ENCODE data around the gene TGFB1I1. TPM values are rescaled to one million over a fixed set of nuclear protein-coding genes. Genes with fewer than 3 reads are reported as not detected.

Gene TGFB1I1
- total RNA-seq, 1 experiment from 2014 or later = 9.3 TPM

DNA sequence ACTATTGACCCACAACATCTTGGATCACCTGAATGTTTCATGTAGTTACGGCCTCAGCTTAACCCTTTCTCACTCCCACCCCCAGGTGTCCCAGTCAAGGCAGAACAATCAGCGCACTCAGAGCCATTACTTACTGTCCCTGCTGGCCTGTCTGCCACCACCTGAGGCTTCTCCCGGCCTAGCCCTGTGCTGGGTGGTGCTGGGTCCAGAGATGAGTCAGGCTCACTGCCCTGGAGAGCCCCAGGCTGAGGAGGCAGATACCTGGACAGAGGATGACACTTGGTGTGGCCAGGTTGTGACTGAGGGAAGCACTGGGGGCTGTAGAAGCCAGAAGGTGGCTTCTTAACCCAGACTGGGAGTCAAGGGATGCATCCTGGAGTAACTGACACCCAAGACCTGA is 7.0 kb downstream of the TGFB1I1 start:
- no TSS peak for BruUV-seq (replicated peaks)
- H3K27me3 ChIP-seq (replicated peaks; ENCODE audit: control insufficient read depth, insufficient read depth, low read length) = no peaks in the 10 kb centered on the region
- peaks cover 6% of the 10 kb centered on the region for H3K4me1 ChIP-seq
- Mint-ChIP-seq H3K4me1 (ENCODE audit: low read depth, unreplicated experiment) (peaks cover 6% of the 10 kb centered on the region), H3K27ac (ENCODE audit: unreplicated experiment) (no peak overlapping the region), H3K36me3 (ENCODE audit: insufficient read depth, unreplicated experiment) (peaks cover 16% of the 10 kb centered on the region), H3K4me3 (ENCODE audit: unreplicated experiment) (no peak overlapping the region), H3K9me3 (ENCODE audit: unreplicated experiment) (no peaks in the 10 kb centered on the region), H3K27me3 (ENCODE audit: insufficient read depth, unreplicated experiment) (no peaks in the 10 kb centered on the region)
- ChIA-PET CTCF (interaction anchor here (3.6 kb wide), 1 partner anchor 20 kb away, joined by 33 read pairs; the partner anchor contains the start of gene ARMC5), POLR2A (no interaction called here)
- intact Hi-C loops (cut with micrococcal nuclease; ENCODE audit: unreplicated experiment) = no loop called here
- TF ChIP-seq, protein P1, sequence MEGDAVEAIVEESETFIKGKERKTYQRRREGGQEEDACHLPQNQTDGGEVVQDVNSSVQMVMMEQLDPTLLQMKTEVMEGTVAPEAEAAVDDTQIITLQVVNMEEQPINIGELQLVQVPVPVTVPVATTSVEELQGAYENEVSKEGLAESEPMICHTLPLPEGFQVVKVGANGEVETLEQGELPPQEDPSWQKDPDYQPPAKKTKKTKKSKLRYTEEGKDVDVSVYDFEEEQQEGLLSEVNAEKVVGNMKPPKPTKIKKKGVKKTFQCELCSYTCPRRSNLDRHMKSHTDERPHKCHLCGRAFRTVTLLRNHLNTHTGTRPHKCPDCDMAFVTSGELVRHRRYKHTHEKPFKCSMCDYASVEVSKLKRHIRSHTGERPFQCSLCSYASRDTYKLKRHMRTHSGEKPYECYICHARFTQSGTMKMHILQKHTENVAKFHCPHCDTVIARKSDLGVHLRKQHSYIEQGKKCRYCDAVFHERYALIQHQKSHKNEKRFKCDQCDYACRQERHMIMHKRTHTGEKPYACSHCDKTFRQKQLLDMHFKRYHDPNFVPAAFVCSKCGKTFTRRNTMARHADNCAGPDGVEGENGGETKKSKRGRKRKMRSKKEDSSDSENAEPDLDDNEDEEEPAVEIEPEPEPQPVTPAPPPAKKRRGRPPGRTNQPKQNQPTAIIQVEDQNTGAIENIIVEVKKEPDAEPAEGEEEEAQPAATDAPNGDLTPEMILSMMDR (IDR thresholded peaks at IDR 0.05; ENCODE audit: insufficient read depth in 1 of 2, low read depth in 1 of 2, low read length in 1 of 2, severe bottlenecking in 1 of 2, unreplicated experiment in 1 of 2) = no peak
- no peak for DNase-seq
- H3K36me3 ChIP-seq (ENCODE audit: control insufficient read depth, insufficient read depth, low read length) = no peaks in the 10 kb centered on the region
- no peak overlapping the region for H3K4me3 ChIP-seq (ENCODE audit: low read depth, low read length)
- no peaks in the 10 kb centered on the region for H3K9me3 ChIP-seq

DNA sequence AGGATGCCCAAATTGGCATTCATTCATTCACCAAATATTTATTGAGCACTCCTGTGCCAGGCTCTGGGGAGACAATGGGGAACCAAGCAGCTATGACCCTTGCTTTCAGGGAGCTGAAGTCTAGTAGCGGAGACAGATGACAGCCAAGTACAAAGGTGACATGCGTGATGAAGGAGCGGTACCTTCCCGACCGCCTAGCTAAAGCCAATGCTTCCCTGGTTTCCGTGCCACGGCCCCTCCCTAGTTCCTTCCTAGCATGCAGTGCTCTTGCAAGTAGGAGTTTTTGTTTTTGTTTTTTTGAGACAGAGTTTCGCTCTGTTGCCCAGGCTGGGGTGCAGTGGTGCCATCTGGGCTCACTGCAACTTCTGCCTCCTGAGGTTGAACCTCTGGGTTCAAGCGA is 7.8 kb downstream of the TGFB1I1 start:
- Mint-ChIP-seq H3K27me3 (ENCODE audit: insufficient read depth, unreplicated experiment) (no peaks in the 10 kb centered on the region), H3K36me3 (ENCODE audit: insufficient read depth, unreplicated experiment) (peaks cover 16% of the 10 kb centered on the region), H3K4me3 (ENCODE audit: unreplicated experiment) (no peak overlapping the region), H3K4me1 (ENCODE audit: low read depth, unreplicated experiment) (peaks cover 6% of the 10 kb centered on the region), H3K9me3 (ENCODE audit: unreplicated experiment) (no peaks in the 10 kb centered on the region), H3K27ac (ENCODE audit: unreplicated experiment) (no peak overlapping the region)
- no peaks in the 10 kb centered on the region for H3K27me3 ChIP-seq (replicated peaks; ENCODE audit: control insufficient read depth, insufficient read depth, low read length)
- TF ChIP-seq, protein P1 (IDR thresholded peaks at IDR 0.05; ENCODE audit: insufficient read depth in 1 of 2, low read depth in 1 of 2, low read length in 1 of 2, severe bottlenecking in 1 of 2, unreplicated experiment in 1 of 2) = no peak
- ChIA-PET POLR2A (no interaction called here), CTCF (no interaction called here)
- intact Hi-C loops (cut with micrococcal nuclease; ENCODE audit: unreplicated experiment) = no loop called here
- no peaks in the 10 kb centered on the region for H3K36me3 ChIP-seq (ENCODE audit: control insufficient read depth, insufficient read depth, low read length)
- BruUV-seq (replicated peaks) = no TSS peak
- DNase-seq = no peak
- H3K9me3 ChIP-seq = no peaks in the 10 kb centered on the region
- no peak overlapping the region for H3K4me3 ChIP-seq (ENCODE audit: low read depth, low read length)
- peaks cover 12% of the 10 kb centered on the region for H3K4me1 ChIP-seq

DNA sequence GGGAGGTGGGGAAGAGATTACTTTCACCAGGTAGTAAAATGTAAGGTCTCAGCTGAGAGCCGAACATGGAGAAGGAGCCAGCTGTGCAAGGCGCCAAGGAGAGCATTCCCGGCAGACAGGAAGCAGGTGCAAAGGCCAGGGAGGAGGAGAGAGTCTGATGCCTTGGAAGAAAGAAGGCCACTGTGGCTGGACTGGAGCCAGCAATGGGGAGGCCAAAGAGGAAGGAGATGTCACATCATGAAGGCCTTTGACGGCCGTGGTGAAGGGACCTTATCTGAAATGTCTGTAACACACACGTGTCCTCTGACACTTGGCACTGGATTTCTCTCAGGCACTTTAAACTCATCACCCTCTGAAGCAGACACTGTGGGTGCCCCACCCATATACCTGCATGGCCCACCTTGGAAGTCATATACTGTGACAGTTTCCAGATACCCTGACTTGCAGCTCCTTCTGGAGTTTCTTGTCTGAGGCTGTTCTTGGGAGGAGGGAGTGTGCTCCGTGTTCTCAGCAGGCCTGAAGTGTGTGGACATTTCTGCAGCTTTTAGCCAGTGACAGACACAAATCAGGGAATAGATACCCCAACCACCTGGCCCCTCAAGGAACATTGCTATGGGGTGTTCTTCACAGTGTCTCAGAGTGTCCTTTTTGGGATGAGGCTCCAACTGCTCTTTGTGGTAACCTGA is 9.0 kb downstream of the TGFB1I1 start:
- Mint-ChIP-seq H3K27me3 (ENCODE audit: insufficient read depth, unreplicated experiment) (no peaks in the 10 kb centered on the region), H3K36me3 (ENCODE audit: insufficient read depth, unreplicated experiment) (peaks cover 16% of the 10 kb centered on the region), H3K9me3 (ENCODE audit: unreplicated experiment) (no peaks in the 10 kb centered on the region), H3K4me1 (ENCODE audit: low read depth, unreplicated experiment) (peaks cover 6% of the 10 kb centered on the region), H3K4me3 (ENCODE audit: unreplicated experiment) (no peak overlapping the region), H3K27ac (ENCODE audit: unreplicated experiment) (no peak overlapping the region)
- POLR2A ChIA-PET = no interaction called here
- Histone ChIP-seq H3K9me3 (no peaks in the 10 kb centered on the region), H3K36me3 (ENCODE audit: control insufficient read depth, insufficient read depth, low read length) (no peaks in the 10 kb centered on the region), H3K4me3 (ENCODE audit: low read depth, low read length) (no peak overlapping the region), H3K27me3 (replicated peaks; ENCODE audit: control insufficient read depth, insufficient read depth, low read length) (no peaks in the 10 kb centered on the region), H3K4me1 (peaks cover 21% of the 10 kb centered on the region)
- CTCF ChIA-PET = no interaction called here
- DNase-seq = no peak
- intact Hi-C loops (cut with micrococcal nuclease; ENCODE audit: unreplicated experiment) = no loop called here
- BruUV-seq (replicated peaks) = no TSS peak
- TF ChIP-seq, protein P1 (IDR thresholded peaks at IDR 0.05; ENCODE audit: insufficient read depth in 1 of 2, low read depth in 1 of 2, low read length in 1 of 2, severe bottlenecking in 1 of 2, unreplicated experiment in 1 of 2) = no peak

All from Caco-2 (cell line).